ENCODE measurements around the gene PSAT1. TPM values are rescaled to one million over a fixed set of nuclear protein-coding genes. Genes with fewer than 3 reads are reported as not detected.

PSAT1 gene
- total and polyA plus RNA-seq, 2 of the 8 experiments (the other 6 are each of a cell fraction or from before 2014, with no cell fraction given) = 204 to 341 TPM

DNA sequence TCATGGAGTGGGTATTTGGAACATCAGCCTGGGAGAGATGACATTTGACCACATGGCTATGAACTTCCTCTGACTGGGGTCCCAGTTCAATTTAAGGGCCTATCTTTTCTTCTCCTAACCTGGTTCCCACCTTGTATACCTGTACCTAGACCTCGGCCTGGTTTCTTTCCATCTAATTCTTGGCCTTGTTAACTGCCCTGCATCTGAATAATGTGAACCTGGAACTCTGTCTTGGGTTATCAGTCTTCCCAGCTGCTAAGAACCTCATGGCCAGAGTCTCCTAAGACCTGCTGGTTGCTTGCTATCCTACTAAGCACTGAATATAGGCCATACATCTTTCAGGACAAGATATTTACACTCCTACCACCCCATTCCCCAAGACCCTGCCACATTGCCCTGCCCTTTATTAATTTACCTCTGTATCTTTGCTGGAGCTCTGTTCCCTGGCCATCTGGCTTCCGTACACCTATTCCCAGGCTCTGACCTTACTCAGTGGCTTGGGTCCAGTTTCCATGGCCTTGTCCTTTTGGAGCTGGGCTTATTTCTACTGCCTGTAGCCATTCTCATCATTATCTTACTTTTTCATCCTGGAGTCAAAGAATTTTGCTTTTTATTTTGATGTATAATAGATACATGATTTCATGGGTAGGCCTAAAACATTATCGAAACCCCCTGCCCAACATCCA, 6.6 kb downstream of the PSAT1 start:
- Histone ChIP-seq H3K56ac (replicated peaks; ENCODE audit: insufficient read length, low read depth, low read length) (no peak overlapping the region), H2BK15ac (ENCODE audit: low read length) (no peak overlapping the region), H3K4me2 (ENCODE audit: insufficient read depth in 1 of 2, low read depth in 2 of 2, low read length in 2 of 2) (no peak overlapping the region), H2BK120ac (replicated peaks; ENCODE audit: low read depth, low read length) (no peak overlapping the region), H2AFZ (ENCODE audit: low read length) (no peak overlapping the region), H3K4ac (replicated peaks; ENCODE audit: insufficient read length, low read depth, low read length) (no peak overlapping the region), H3K23ac (ENCODE audit: insufficient read length) (no peak overlapping the region), H3K9ac (replicated peaks in 1 of 4; ENCODE audit: extremely low read depth in 1 of 4, low read depth in 3 of 4, low read length in 3 of 4) (no peak overlapping the region), H2BK5ac (ENCODE audit: low read depth, low read length) (no peak overlapping the region), H3K9me3 (ENCODE audit: insufficient read depth in 2 of 2, low read depth in 1 of 2, low read length in 1 of 2) (no peaks in the 10 kb centered on the region; a peak in 1 of 4 replicates), H4K20me1 (replicated peaks in 1 of 2; ENCODE audit: control insufficient read depth in 1 of 2, insufficient read depth in 2 of 2, low read length in 2 of 2) (peaks cover 16 to 18% of the 10 kb centered on the region in 2 experiments), H2BK12ac (ENCODE audit: low read depth, low read length) (no peak overlapping the region), H3K79me2 (ENCODE audit: control insufficient read depth in 1 of 2, insufficient read depth in 2 of 2, low read length in 2 of 2) (peaks cover under 1 to 86% of the 10 kb centered on the region in 2 experiments), H3K27me3 (replicated peaks in 1 of 4; ENCODE audit: control insufficient read depth in 3 of 4, extremely low read depth in 1 of 4, insufficient read depth in 3 of 4, low read length in 3 of 4) (no peaks in the 10 kb centered on the region), H4K5ac (ENCODE audit: insufficient read length, low read depth, low read length) (no peak overlapping the region), H3K14ac (ENCODE audit: insufficient read length) (no peak overlapping the region), H3K18ac (ENCODE audit: extremely low read depth, low read length) (no peak overlapping the region), H4K91ac (replicated peaks; ENCODE audit: insufficient read length, low read length) (no peak overlapping the region), H3K4me3 (ENCODE audit: extremely low read depth in 1 of 4, insufficient read depth in 2 of 4, low read depth in 3 of 4, low read length in 4 of 4) (no peak overlapping the region), H2BK20ac (ENCODE audit: low read length) (no peak overlapping the region), H3K79me1 (ENCODE audit: low read depth, low read length) (peaks cover 4% of the 10 kb centered on the region), H3K4me1 (replicated peaks in 1 of 4; ENCODE audit: control insufficient read depth in 3 of 4, insufficient read depth in 4 of 4, low read length in 3 of 4) (no peaks in the 10 kb centered on the region; a peak in 1 of 7 replicates), H3K27ac (ENCODE audit: low read depth, low read length) (no peak overlapping the region), H3K23me2 (ENCODE audit: low read depth, low read length) (no peaks in the 10 kb centered on the region), H4K8ac (ENCODE audit: extremely low read depth, insufficient read depth, low read length) (no peak overlapping the region), H3K36me3 (ENCODE audit: control insufficient read depth in 2 of 4, insufficient read depth in 4 of 4, low read length in 3 of 4) (peaks cover 48 to 95% (median 83%) of the 10 kb centered on the region in 4 experiments), H2AK5ac (ENCODE audit: low read depth, low read length) (no peak overlapping the region)
- ChIA-PET CTCF (ENCODE audit: partially characterized antibody) (interaction anchor here (0.6 to 2.6 kb wide), 3 partner anchors 10 to 31 kb away, joined by 3 to 13 read pairs (median 3); no protein-coding TSS in a partner anchor), POLR2A (ENCODE audit: partially characterized antibody) (interaction anchor here (1.0 to 27.8 kb wide), 15 partner anchors 4 to 71 kb away, joined by 3 to 936 read pairs (median 5); partner anchors contain the start of gene PSAT1)
- DNase-seq (ENCODE audit: low read depth in 1 of 2, low spot score in 2 of 2) (no peak), FAIRE-seq (no peak)
- 98% methylated on average over 3 of the region's 3 CpGs; no CpG with 5 or more reads in 1 of the 2 experiments for WGBS, 2 experiments (ENCODE audit: extremely low coverage in 1 of 2, insufficient coverage in 1 of 2, insufficient read length in 1 of 2, insufficient replicate concordance in 2 of 2, low coverage in 1 of 2, low lambda C conversion rate in 2 of 2, missing lambda C conversion rate in 1 of 2)
- TF ChIP-seq, protein P1, sequence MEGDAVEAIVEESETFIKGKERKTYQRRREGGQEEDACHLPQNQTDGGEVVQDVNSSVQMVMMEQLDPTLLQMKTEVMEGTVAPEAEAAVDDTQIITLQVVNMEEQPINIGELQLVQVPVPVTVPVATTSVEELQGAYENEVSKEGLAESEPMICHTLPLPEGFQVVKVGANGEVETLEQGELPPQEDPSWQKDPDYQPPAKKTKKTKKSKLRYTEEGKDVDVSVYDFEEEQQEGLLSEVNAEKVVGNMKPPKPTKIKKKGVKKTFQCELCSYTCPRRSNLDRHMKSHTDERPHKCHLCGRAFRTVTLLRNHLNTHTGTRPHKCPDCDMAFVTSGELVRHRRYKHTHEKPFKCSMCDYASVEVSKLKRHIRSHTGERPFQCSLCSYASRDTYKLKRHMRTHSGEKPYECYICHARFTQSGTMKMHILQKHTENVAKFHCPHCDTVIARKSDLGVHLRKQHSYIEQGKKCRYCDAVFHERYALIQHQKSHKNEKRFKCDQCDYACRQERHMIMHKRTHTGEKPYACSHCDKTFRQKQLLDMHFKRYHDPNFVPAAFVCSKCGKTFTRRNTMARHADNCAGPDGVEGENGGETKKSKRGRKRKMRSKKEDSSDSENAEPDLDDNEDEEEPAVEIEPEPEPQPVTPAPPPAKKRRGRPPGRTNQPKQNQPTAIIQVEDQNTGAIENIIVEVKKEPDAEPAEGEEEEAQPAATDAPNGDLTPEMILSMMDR (IDR thresholded peaks at IDR 0.05; ENCODE audit: control extremely low read depth in 1 of 3, insufficient read depth in 1 of 3, low read depth in 1 of 3, low read length in 3 of 3) = no peak
- no peak for TF ChIP-seq ZNF274 (IDR thresholded peaks at IDR 0.05; ENCODE audit: borderline replicate concordance, extremely low read depth, low read length)
- no peak for TF ChIP-seq RXRA (IDR thresholded peaks at IDR 0.05; ENCODE audit: insufficient read depth, low read depth, low read length)
- no peak for TF ChIP-seq CREB1 (IDR thresholded peaks at IDR 0.05)
- no peak for TF ChIP-seq SIRT6 (IDR thresholded peaks at IDR 0.05; ENCODE audit: low read length)
- no peak for TF ChIP-seq RNF2 (IDR thresholded peaks at IDR 0.05; ENCODE audit: borderline replicate concordance, low read depth, low read length, missing control alignments, poor library complexity, severe bottlenecking)
- no peak for TF ChIP-seq KDM1A (IDR thresholded peaks at IDR 0.05; ENCODE audit: borderline replicate concordance, low read length)
- TF ChIP-seq, protein P2, sequence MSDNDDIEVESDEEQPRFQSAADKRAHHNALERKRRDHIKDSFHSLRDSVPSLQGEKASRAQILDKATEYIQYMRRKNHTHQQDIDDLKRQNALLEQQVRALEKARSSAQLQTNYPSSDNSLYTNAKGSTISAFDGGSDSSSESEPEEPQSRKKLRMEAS (IDR thresholded peaks at IDR 0.05) = no peak
- no peak for TF ChIP-seq SP2 (IDR thresholded peaks at IDR 0.05; ENCODE audit: low read length)
- TF ChIP-seq RBBP5 (IDR thresholded peaks at IDR 0.05; ENCODE audit: borderline replicate concordance, low read depth, low read length) = no peak

Measured in H1 (cell line).